K562 (cell line): ENCODE measurements around the gene AGPAT3. TPM values are rescaled to one million over a fixed set of nuclear protein-coding genes. Genes with fewer than 3 reads are reported as not detected.

ENCODE experiments used
- BRF1 ChIP-seq: IDR thresholded peaks from 3 replicates; pipeline ENCODE4 v1.6.1; 2011; ENCODE audit warnings: borderline replicate concordance, mild to moderate bottlenecking; ENCODE audit not compliant: insufficient read length; ENCODE audit errors: extremely low read depth
- CHD4 ChIP-seq: fragments of 200-600 bp; sonication (generic); IDR thresholded peaks from 3 replicates; pipeline ENCODE4 v1.6.1; 2012; ENCODE audit warnings: low read depth, mild to moderate bottlenecking, mixed read lengths, low read length, inconsistent platforms; ENCODE audit not compliant: insufficient read depth, insufficient replicate concordance, poor library complexity, severe bottlenecking
- EGR1 ChIP-seq: fragments of 450-650 bp; conservative IDR thresholded peaks from 2 replicates; pipeline ENCODE4 v1.6.1; 2017; ENCODE audit warnings: mild to moderate bottlenecking
- ESRRB ChIP-seq: fragments of 250-450 bp; sonication (Bioruptor Pico); IDR thresholded peaks from 2 replicates; pipeline ENCODE4 v1.5.0; 2020; ENCODE audit warnings: mild to moderate bottlenecking, moderate library complexity, borderline replicate concordance
- HDAC3 ChIP-seq: fragments of 450-650 bp; IDR thresholded peaks from 2 replicates; pipeline ENCODE4 v1.6.1; 2018; ENCODE audit warnings: borderline replicate concordance, mild to moderate bottlenecking, moderate library complexity; ENCODE audit not compliant: partially characterized antibody
- MTA3 ChIP-seq: fragments of 450-650 bp; formaldehyde crosslinking; IDR thresholded peaks from 2 replicates; pipeline ENCODE4 v1.6.1; 2017; ENCODE audit warnings: mild to moderate bottlenecking, borderline replicate concordance
- PHTF2 ChIP-seq: fragments of 250-450 bp; sonication (Bioruptor Pico); IDR thresholded peaks from 2 replicates; pipeline ENCODE4 v1.5.0; 2021; ENCODE audit warnings: mild to moderate bottlenecking
- POLR2A ChIP-seq: fragments of 450-650 bp; conservative IDR thresholded peaks from 2 replicates; pipeline ENCODE4 v1.6.1; 2016
- POLR2AphosphoS5 ChIP-seq: IDR thresholded peaks from 2 replicates; pipeline ENCODE4 v1.6.1; 2011; ENCODE audit warnings: mild to moderate bottlenecking, low read depth, low read length, moderate library complexity; ENCODE audit not compliant: control insufficient read depth, insufficient read depth
- POLR3A ChIP-seq: IDR thresholded peaks from 2 replicates; pipeline ENCODE4 v1.6.1; 2011; ENCODE audit warnings: borderline replicate concordance, mild to moderate bottlenecking, moderate library complexity; ENCODE audit not compliant: insufficient read length, insufficient read depth; ENCODE audit errors: extremely low read depth
- SMAD2 ChIP-seq: fragments of 150-350 bp; IDR thresholded peaks from 2 replicates; pipeline ENCODE4 v1.6.1; 2014; ENCODE audit warnings: low read depth, mild to moderate bottlenecking, low read length
- SNIP1 ChIP-seq: fragments of 450-650 bp; IDR thresholded peaks from 2 replicates; pipeline ENCODE4 v1.7.1; 2017; ENCODE audit warnings: low read depth, mild to moderate bottlenecking
- TCF7L2 ChIP-seq: fragments of 150-350 bp; IDR thresholded peaks from 2 replicates; pipeline ENCODE4 v1.6.1; 2016; ENCODE audit warnings: low read depth, mild to moderate bottlenecking, low read length, moderate library complexity
- ZNF253 ChIP-seq: fragments of 250-450 bp; sonication (Bioruptor Pico); conservative IDR thresholded peaks from 2 replicates; pipeline ENCODE4 v1.6.1; 2021; ENCODE audit warnings: mild to moderate bottlenecking
- ZNF324 ChIP-seq: fragments of 250-450 bp; sonication (Bioruptor Pico); IDR thresholded peaks from 2 replicates; pipeline ENCODE4 v1.4.0; 2020; ENCODE audit warnings: mild to moderate bottlenecking
- ZNF436 ChIP-seq: fragments of 250-450, 450-650 bp; sonication (Bioruptor Pico); formaldehyde crosslinking; IDR thresholded peaks from 2 replicates; pipeline ENCODE4 v1.7.0; 2020; ENCODE audit warnings: mild to moderate bottlenecking
- ZNF551 ChIP-seq: fragments of 250-450 bp; sonication (Bioruptor Pico); IDR thresholded peaks from 2 replicates; pipeline ENCODE4 v1.5.0; 2021; ENCODE audit warnings: mild to moderate bottlenecking, moderate library complexity
- ZNF740 ChIP-seq, 3 experiments: fragments of 200-800 bp in 1 of 3; sonication (Bioruptor generic) in 1 of 3; sonication (generic) in 1 of 3; formaldehyde crosslinking in 1 of 3; IDR thresholded peaks; 2 replicates each; pipeline versions ENCODE4 v1.6.1 to v1.8.0; 2016 to 2022; ENCODE audit warnings: mild to moderate bottlenecking in 2 of 3, missing compliant biosample characterization in 2 of 3, missing genetic modification characterization in 2 of 3, missing genetic modification reagents in 1 of 3
- polyA plus RNA-seq, 8 experiments: library from polyadenylated mRNA; depleted of rRNA in 4 of 8; stranded (reverse) in 5 of 8; unstranded in 3 of 8; fragments of >200 nt; fragmentation: Nextera tagmentation in 2 of 8; fragmentation: Illumina TruSeq in 1 of 8; extraction: Ambion mirVana in 2 of 8; extraction: Trizol in 1 of 8; gene quantifications; 2 replicates each; pipeline versions ENCODE4 v1.2.1 to v1.2.3, GENCODE V29; 2011 to 2014; ENCODE audit warnings: inconsistent platforms in 1 of 8, missing spikeins in 1 of 8
- total RNA-seq, 7 experiments: library from RNA; depleted of rRNA in 6 of 7; stranded (reverse); fragments of >200 nt in 6 of 7; fragmentation: Illumina TruSeq in 2 of 7; extraction: Trizol in 2 of 7; gene quantifications; 2 replicates each; pipeline versions ENCODE4 v1.2.1 to v1.2.3, GENCODE V29; 2011 to 2021; ENCODE audit warnings: low replicate concordance in 1 of 7
- TF ChIP-seq, protein P1 (sequence below): sonication (generic); formaldehyde crosslinking; IDR thresholded peaks from 2 replicates; pipeline ENCODE4 v1.8.0; 2022; ENCODE audit warnings: mild to moderate bottlenecking, missing genetic modification reagents
- TF ChIP-seq, protein P2 (sequence below): IDR thresholded peaks from 2 replicates; pipeline ENCODE4 v1.6.1; 2011; ENCODE audit not compliant: insufficient read length; ENCODE audit errors: extremely low read depth
- TF ChIP-seq, protein P3 (sequence below): sonication (generic); formaldehyde crosslinking; IDR thresholded peaks from 2 replicates; pipeline ENCODE4 v1.8.0; 2023; ENCODE audit warnings: mild to moderate bottlenecking, missing genetic modification reagents

Gene AGPAT3
- total and polyA plus RNA-seq, 9 of the 15 experiments (the other 6 are each of a cell fraction or from before 2014, with no cell fraction given) = 1.5 to 88.4 (median 35.7) TPM

GRCh38 chr21:43866260-43866629 lies 1.2 kb downstream of the AGPAT3 start (continued):
- TF ChIP-seq ESRRB (CRISPR knock-in tag) = no peak
- TF ChIP-seq HDAC3 = no peak
- no peak for TF ChIP-seq MTA3
- TF ChIP-seq ZNF324 (CRISPR knock-in tag) = no peak
- TF ChIP-seq POLR2AphosphoS5 = peak; percentile 29; the same call in 1 of the 2 replicates
- TF ChIP-seq, protein P1, sequence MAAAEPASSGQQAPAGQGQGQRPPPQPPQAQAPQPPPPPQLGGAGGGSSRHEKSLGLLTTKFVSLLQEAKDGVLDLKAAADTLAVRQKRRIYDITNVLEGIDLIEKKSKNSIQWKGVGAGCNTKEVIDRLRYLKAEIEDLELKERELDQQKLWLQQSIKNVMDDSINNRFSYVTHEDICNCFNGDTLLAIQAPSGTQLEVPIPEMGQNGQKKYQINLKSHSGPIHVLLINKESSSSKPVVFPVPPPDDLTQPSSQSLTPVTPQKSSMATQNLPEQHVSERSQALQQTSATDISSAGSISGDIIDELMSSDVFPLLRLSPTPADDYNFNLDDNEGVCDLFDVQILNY (CRISPR knock-in tag) = no peak
- TF ChIP-seq, protein P2, sequence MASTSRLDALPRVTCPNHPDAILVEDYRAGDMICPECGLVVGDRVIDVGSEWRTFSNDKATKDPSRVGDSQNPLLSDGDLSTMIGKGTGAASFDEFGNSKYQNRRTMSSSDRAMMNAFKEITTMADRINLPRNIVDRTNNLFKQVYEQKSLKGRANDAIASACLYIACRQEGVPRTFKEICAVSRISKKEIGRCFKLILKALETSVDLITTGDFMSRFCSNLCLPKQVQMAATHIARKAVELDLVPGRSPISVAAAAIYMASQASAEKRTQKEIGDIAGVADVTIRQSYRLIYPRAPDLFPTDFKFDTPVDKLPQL = no peak
- no peak for TF ChIP-seq PHTF2 (CRISPR knock-in tag)
- no peak for TF ChIP-seq ZNF253
- TF ChIP-seq BRF1 = no peak
- no peak for TF ChIP-seq ZNF436 (CRISPR knock-in tag)
- no peak for TF ChIP-seq TCF7L2
- TF ChIP-seq CHD4 = no peak
- no peak for TF ChIP-seq SMAD2
- TF ChIP-seq POLR2A = 0 out of 2 replicates have a peak, but pooled peaks have one; percentile 27
- TF ChIP-seq, protein P3, sequence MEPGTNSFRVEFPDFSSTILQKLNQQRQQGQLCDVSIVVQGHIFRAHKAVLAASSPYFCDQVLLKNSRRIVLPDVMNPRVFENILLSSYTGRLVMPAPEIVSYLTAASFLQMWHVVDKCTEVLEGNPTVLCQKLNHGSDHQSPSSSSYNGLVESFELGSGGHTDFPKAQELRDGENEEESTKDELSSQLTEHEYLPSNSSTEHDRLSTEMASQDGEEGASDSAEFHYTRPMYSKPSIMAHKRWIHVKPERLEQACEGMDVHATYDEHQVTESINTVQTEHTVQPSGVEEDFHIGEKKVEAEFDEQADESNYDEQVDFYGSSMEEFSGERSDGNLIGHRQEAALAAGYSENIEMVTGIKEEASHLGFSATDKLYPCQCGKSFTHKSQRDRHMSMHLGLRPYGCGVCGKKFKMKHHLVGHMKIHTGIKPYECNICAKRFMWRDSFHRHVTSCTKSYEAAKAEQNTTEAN = no peak
- TF ChIP-seq SNIP1 = no peak
- TF ChIP-seq EGR1 = 0 out of 2 replicates have a peak, but pooled peaks have one; percentile 17
- TF ChIP-seq POLR3A = no peak
- TF ChIP-seq ZNF740 (CRISPR knock-in tag; IDR thresholded peaks at IDR 0.05) = 0 out of 2 replicates have a peak, but pooled peaks have one; percentile 2
- TF ChIP-seq ZNF740 (tag; IDR thresholded peaks at IDR 0.05) = no peak
- TF ChIP-seq ZNF551 (CRISPR knock-in tag) = no peak
